Karpas-422 (cell line): ENCODE results near the gene ANK2. TPM values are rescaled to one million over a fixed set of nuclear protein-coding genes. Genes with fewer than 3 reads are reported as not detected.

ENCODE experiments used
- DNase-seq: peaks from one replicate; pipeline ENCODE4 v3.0.0-alpha.2; 2015
- H2AFZ ChIP-seq: fragments of 200-600 bp; sonication (generic); 2 replicates; pipeline ENCODE4 v1.6.1; 2014; ENCODE audit warnings: antibody characterized with exemption, low read length, mixed read lengths
- H3K27ac ChIP-seq: fragments of 200-600 bp; sonication (generic); 2 replicates; pipeline ENCODE4 v1.5.1; 2014; ENCODE audit warnings: mild to moderate bottlenecking, low read length, moderate library complexity
- H3K27me3 ChIP-seq: fragments of 200-600 bp; sonication (generic); 2 replicates; pipeline ENCODE4 v1.6.1; 2014; ENCODE audit warnings: low read length, mixed read lengths
- H3K36me3 ChIP-seq: fragments of 200-600 bp; sonication (generic); 2 replicates; pipeline ENCODE4 v1.6.1; 2014; ENCODE audit warnings: low read length, mixed read lengths; ENCODE audit not compliant: insufficient read depth
- H3K4me1 ChIP-seq: fragments of 200-600 bp; sonication (generic); 2 replicates; pipeline ENCODE4 v1.6.1; 2014; ENCODE audit warnings: mild to moderate bottlenecking, low read length, mixed read lengths
- H3K4me2 ChIP-seq: fragments of 200-600 bp; sonication (generic); 2 replicates; pipeline ENCODE4 v1.6.1; 2014; ENCODE audit warnings: low read length, low read depth, mild to moderate bottlenecking; ENCODE audit not compliant: poor library complexity, severe bottlenecking
- H3K4me3 ChIP-seq: fragments of 200-600 bp; sonication (generic); 2 replicates; pipeline ENCODE4 v1.5.1; 2014; ENCODE audit warnings: mild to moderate bottlenecking, antibody characterized with exemption, low read length, mixed read lengths
- H3K79me2 ChIP-seq: fragments of 200-600 bp; sonication (generic); 2 replicates; pipeline ENCODE4 v1.6.1; 2014; ENCODE audit warnings: mild to moderate bottlenecking, low read length, mixed read lengths
- H3K9ac ChIP-seq: fragments of 200-600 bp; sonication (generic); 2 replicates; pipeline ENCODE4 v1.6.0; 2014; ENCODE audit warnings: low read length
- H3K9me2 ChIP-seq: fragments of 200-600 bp; sonication (generic), shearing (Covaris generic); replicated peaks from 2 replicates; pipeline ENCODE4 v1.6.0; 2014; ENCODE audit warnings: mild to moderate bottlenecking, low read length, moderate library complexity; ENCODE audit not compliant: insufficient read depth
- H3K9me3 ChIP-seq: fragments of 300-700, 200-600 bp; sonication (generic); 2 replicates; pipeline ENCODE4 v1.6.1; 2014; ENCODE audit warnings: low read length, mixed read lengths
- H4K20me1 ChIP-seq: fragments of 200-600 bp; sonication (generic); 2 replicates; pipeline ENCODE4 v1.6.1; 2014; ENCODE audit warnings: mild to moderate bottlenecking, antibody characterized with exemption, low read length, low read depth; ENCODE audit not compliant: insufficient read depth
- total RNA-seq: library from RNA; depleted of rRNA; stranded (reverse); fragments of >200 nt; shearing (Covaris generic); gene quantifications from 2 replicates; pipeline ENCODE4 v1.2.3, GENCODE V29; 2014; ENCODE audit warnings: low replicate concordance

The ANK2 gene
- total RNA-seq, 1 experiment from 2014 or later, result 3.1 TPM

DNA sequence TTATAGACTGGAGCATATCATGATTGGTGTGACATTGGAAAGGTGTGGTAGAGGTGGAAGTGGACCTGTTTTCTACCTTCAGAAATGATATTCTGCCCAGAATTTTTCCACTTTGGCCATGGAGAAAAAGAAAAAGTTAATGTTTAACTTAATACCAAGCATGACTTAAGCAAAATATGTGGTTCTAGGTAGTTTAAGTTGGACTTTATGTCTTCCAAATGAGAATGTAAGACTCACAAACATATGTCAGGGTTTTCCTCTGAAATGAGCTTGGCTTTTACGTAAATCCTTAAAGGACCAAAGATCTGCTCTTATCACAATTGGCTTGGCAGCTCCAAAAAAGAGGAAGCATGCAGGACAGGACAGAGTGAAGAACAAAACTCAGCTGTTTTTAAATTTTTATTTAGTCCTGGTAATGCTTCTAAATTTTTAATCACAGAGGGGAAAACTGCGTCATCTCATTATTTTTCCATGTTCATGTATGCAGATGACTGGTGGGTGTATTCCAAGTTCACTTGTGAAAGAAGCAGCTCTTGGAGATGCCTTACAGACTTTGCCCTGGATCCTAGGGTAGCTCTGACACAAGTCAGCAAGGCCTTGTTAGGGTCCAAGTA lies 98.2 kb downstream of the ANK2 start:
- Histone ChIP-seq H3K9me3 (no peaks in the 10 kb centered on the region), H2AFZ (0 out of 2 replicates have a peak overlapping the region, but pooled peaks have one; percentile 53), H3K4me2 (peak overlapping the region; percentile 48), H3K4me3 (0 out of 2 replicates have a peak overlapping the region, but pooled peaks have one; percentile 18), H4K20me1 (no peaks in the 10 kb centered on the region), H3K4me1 (no peaks in the 10 kb centered on the region), H3K9me2 (no peaks in the 10 kb centered on the region), H3K27me3 (no peaks in the 10 kb centered on the region), H3K36me3 (no peaks in the 10 kb centered on the region), H3K27ac (no peak overlapping the region), H3K79me2 (no peaks in the 10 kb centered on the region), H3K9ac (no peak overlapping the region)
- no peak for DNase-seq

DNA sequence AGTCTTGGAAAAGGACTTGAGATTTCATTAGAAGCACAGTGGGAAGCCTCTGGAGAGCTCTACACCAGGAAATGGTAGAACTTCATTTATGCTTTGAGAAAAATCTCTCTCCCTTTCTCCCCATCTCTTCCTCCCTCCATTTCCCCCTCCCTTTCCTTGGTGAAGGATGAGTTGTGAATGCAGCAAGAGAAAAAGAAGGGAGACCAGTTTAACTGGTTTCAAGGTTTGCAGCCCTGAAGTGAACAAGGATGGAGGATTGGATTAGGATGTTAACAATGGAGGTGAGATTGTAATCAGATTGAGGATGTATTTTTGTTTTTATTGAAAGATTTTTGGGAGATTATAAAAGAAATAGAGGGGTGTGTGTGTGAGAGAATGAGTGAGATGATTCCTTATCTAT lies 99.5 kb downstream of the ANK2 start:
- Histone ChIP-seq H3K4me1 (no peaks in the 10 kb centered on the region), H3K79me2 (no peaks in the 10 kb centered on the region), H4K20me1 (no peaks in the 10 kb centered on the region), H3K4me2 (no peak overlapping the region), H3K9me2 (no peaks in the 10 kb centered on the region), H3K36me3 (no peaks in the 10 kb centered on the region), H2AFZ (no peak overlapping the region), H3K27me3 (no peaks in the 10 kb centered on the region), H3K9ac (no peak overlapping the region), H3K9me3 (no peaks in the 10 kb centered on the region), H3K4me3 (no peak overlapping the region), H3K27ac (no peak overlapping the region)
- DNase-seq, result no peak

- no peak overlapping the region for H3K9ac ChIP-seq
Measured at GRCh38 chr4:113153529-113154101, 104.2 kb downstream of the ANK2 start.

DNA sequence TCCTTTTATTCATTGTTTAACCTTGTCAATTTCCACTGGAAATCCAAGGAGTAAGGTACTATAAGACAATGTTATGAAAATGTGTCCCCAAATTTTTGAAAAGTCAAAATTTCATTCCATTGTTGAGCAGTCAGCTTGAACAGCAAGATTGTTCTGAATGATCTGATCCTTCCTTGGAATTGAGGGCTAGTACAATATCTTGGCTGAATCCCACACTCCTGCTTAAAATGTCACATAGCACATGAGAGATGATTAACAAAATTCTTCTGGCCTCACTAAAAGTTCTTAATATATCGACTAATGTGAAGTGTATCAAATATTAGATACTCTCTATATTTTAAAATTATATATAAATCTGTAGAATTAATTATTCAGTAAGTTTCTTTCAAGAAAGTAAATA lies 104.8 kb downstream of the ANK2 start:
- H3K79me2 ChIP-seq, result no peaks in the 10 kb centered on the region
- H3K4me1 ChIP-seq, result no peaks in the 10 kb centered on the region
- H3K27me3 ChIP-seq, result no peaks in the 10 kb centered on the region
- no peak overlapping the region for H3K4me2 ChIP-seq
- no peak for DNase-seq
- H3K4me3 ChIP-seq, result no peak overlapping the region
- H2AFZ ChIP-seq, result no peak overlapping the region
- no peaks in the 10 kb centered on the region for H3K36me3 ChIP-seq
- H3K9me3 ChIP-seq, result no peaks in the 10 kb centered on the region
- no peak overlapping the region for H3K27ac ChIP-seq
- H4K20me1 ChIP-seq, result no peaks in the 10 kb centered on the region
- H3K9me2 ChIP-seq, result no peaks in the 10 kb centered on the region
- no peak overlapping the region for H3K9ac ChIP-seq

More at GRCh38 chr4:113153529-113154101, 104.2 kb downstream of the ANK2 start:
- H4K20me1 ChIP-seq, result no peaks in the 10 kb centered on the region
- H2AFZ ChIP-seq, result no peak overlapping the region
- no peaks in the 10 kb centered on the region for H3K79me2 ChIP-seq
- H3K27me3 ChIP-seq, result no peaks in the 10 kb centered on the region
- H3K9me2 ChIP-seq, result no peaks in the 10 kb centered on the region
- H3K4me1 ChIP-seq, result no peaks in the 10 kb centered on the region
- no peak overlapping the region for H3K4me2 ChIP-seq
- no peaks in the 10 kb centered on the region for H3K36me3 ChIP-seq
- no peak overlapping the region for H3K4me3 ChIP-seq
- no peaks in the 10 kb centered on the region for H3K9me3 ChIP-seq
- no peak overlapping the region for H3K27ac ChIP-seq
- DNase-seq, result no peak

- H3K79me2 ChIP-seq, result no peaks in the 10 kb centered on the region
- H3K36me3 ChIP-seq, result no peaks in the 10 kb centered on the region
- H3K9me3 ChIP-seq, result no peaks in the 10 kb centered on the region
- H3K9ac ChIP-seq, result no peak overlapping the region
- no peaks in the 10 kb centered on the region for H3K4me1 ChIP-seq
- H3K4me2 ChIP-seq, result no peak overlapping the region
- no peak for DNase-seq
- no peaks in the 10 kb centered on the region for H3K9me2 ChIP-seq
- H2AFZ ChIP-seq, result no peak overlapping the region
- no peaks in the 10 kb centered on the region for H4K20me1 ChIP-seq
- H3K4me3 ChIP-seq, result no peak overlapping the region
- H3K27me3 ChIP-seq, result no peaks in the 10 kb centered on the region
- no peak overlapping the region for H3K27ac ChIP-seq
Measured at GRCh38 chr4:113157086-113157857, 107.8 kb downstream of the ANK2 start.

DNA sequence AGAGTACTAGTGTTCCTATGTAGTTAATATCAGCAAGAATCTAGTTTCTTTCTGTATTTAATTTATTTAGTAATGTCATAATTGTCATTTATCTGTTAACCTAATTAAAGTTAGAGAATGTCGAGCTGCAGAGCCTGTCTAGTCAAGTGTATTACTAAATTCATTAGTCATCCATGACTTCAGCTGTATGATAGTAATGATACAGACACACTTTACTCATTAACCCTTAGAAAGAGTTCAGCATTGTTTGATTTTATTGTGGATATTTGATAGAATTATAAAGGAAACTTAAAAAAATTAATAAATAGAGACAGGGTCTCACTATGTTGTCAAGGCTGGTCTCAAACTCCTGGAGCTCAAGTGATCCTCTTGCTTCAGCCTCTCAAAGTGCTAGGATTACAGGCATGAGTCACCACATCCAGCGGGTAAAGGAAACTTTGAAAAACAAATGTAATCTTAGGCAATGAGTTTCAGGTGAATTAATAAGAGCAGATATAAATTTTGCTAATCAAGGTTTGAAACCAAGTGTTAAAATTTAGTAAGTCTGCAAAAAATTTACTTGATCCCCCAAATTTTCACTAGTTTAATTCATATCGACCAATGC lies 110.6 kb downstream of the ANK2 start:
- Histone ChIP-seq H3K36me3 (no peaks in the 10 kb centered on the region), H3K79me2 (no peaks in the 10 kb centered on the region), H2AFZ (no peak overlapping the region), H3K27ac (no peak overlapping the region), H3K4me3 (no peak overlapping the region), H3K9me2 (no peaks in the 10 kb centered on the region), H3K4me2 (no peak overlapping the region), H4K20me1 (no peaks in the 10 kb centered on the region), H3K4me1 (no peaks in the 10 kb centered on the region), H3K9ac (no peak overlapping the region), H3K27me3 (no peaks in the 10 kb centered on the region), H3K9me3 (no peaks in the 10 kb centered on the region)
- DNase-seq, result no peak

- no peaks in the 10 kb centered on the region for H4K20me1 ChIP-seq
- H3K27ac ChIP-seq, result no peak overlapping the region
- H3K36me3 ChIP-seq, result no peaks in the 10 kb centered on the region
- H2AFZ ChIP-seq, result no peak overlapping the region
- H3K9me2 ChIP-seq, result no peaks in the 10 kb centered on the region
- H3K4me1 ChIP-seq, result no peaks in the 10 kb centered on the region
- no peaks in the 10 kb centered on the region for H3K27me3 ChIP-seq
- DNase-seq, result no peak
- H3K79me2 ChIP-seq, result no peaks in the 10 kb centered on the region
- H3K9ac ChIP-seq, result no peak overlapping the region
- H3K9me3 ChIP-seq, result no peaks in the 10 kb centered on the region
- no peak overlapping the region for H3K4me2 ChIP-seq
- H3K4me3 ChIP-seq, result no peak overlapping the region
Measured at GRCh38 chr4:113160548-113160947, 111.1 kb downstream of the ANK2 start.

- no peaks in the 10 kb centered on the region for H3K9me2 ChIP-seq
- no peak for DNase-seq
- H3K27me3 ChIP-seq, result no peaks in the 10 kb centered on the region
- no peaks in the 10 kb centered on the region for H3K36me3 ChIP-seq
- H3K4me2 ChIP-seq, result no peak overlapping the region
- no peak overlapping the region for H2AFZ ChIP-seq
- H3K4me1 ChIP-seq, result no peaks in the 10 kb centered on the region
- H4K20me1 ChIP-seq, result no peaks in the 10 kb centered on the region
- H3K9ac ChIP-seq, result no peak overlapping the region
- H3K79me2 ChIP-seq, result no peaks in the 10 kb centered on the region
- no peak overlapping the region for H3K4me3 ChIP-seq
- H3K27ac ChIP-seq, result no peak overlapping the region
- H3K9me3 ChIP-seq, result no peaks in the 10 kb centered on the region
Measured at GRCh38 chr4:113162089-113162488, 112.6 kb downstream of the ANK2 start.
